ENCODE results near the gene ACTL8. TPM values are rescaled to one million over a fixed set of nuclear protein-coding genes. Genes with fewer than 3 reads are reported as not detected.

Gene ACTL8
- total and polyA plus RNA-seq, 10 donors: not detected

- H3K9me3 ChIP-seq: no peaks in the 10 kb centered on the region
- H3K4me1 ChIP-seq: no peaks in the 10 kb centered on the region
- peaks cover 0 to 67% (median 12%) of the 10 kb centered on the region in 7 donors for H3K27me3 ChIP-seq (replicated peaks in 1 of 7)
- no peak overlapping the region for H3K27ac ChIP-seq
- no peaks in the 10 kb centered on the region for H3K36me3 ChIP-seq
- no peak overlapping the region for H3K4me3 ChIP-seq
- intact Hi-C loops (cut with DNase I; ENCODE audit: low total_unique reads): no loop called here
- no peak for DNase-seq
- TF ChIP-seq POLR2A (IDR thresholded peaks at IDR 0.05): no peak
- TF ChIP-seq CTCF (IDR thresholded peaks at IDR 0.05 in 8 of 11, conservative IDR thresholded peaks at IDR 0.05 in 3 of 11): no peak
These were observed 16.1 kb upstream of the ACTL8 start for GRCh38 chr1:17739050-17739449.

GRCh38 chr1:17741052-17741451 is 14.1 kb upstream of the ACTL8 start:
- WGBS, 5 donors: 77 to 88% (median 84%) methylated on average over 5 of the region's 5 CpGs
- Histone ChIP-seq H3K27me3 (replicated peaks in 1 of 7) (peaks cover 0 to 62% (median 4%) of the 10 kb centered on the region in 7 donors), H3K9me3 (no peaks in the 10 kb centered on the region), H3K27ac (no peak overlapping the region), H3K36me3 (no peaks in the 10 kb centered on the region), H3K4me3 (no peak overlapping the region), H3K4me1 (no peaks in the 10 kb centered on the region)
- no peak for DNase-seq
- intact Hi-C loops (cut with DNase I; ENCODE audit: low total_unique reads): no loop called here
- TF ChIP-seq POLR2A (IDR thresholded peaks at IDR 0.05) (no peak), CTCF (IDR thresholded peaks at IDR 0.05 in 8 of 11, conservative IDR thresholded peaks at IDR 0.05 in 3 of 11) (no peak), POLR2AphosphoS5 (IDR thresholded peaks at IDR 0.05) (no peak)

GRCh38 chr1:17742583-17742982 is 12.6 kb upstream of the ACTL8 start:
- peaks cover 0 to 61% (median 0%) of the 10 kb centered on the region in 7 donors for H3K27me3 ChIP-seq (replicated peaks in 1 of 7)
- DNase-seq: no peak
- H3K9me3 ChIP-seq: peaks cover 0 to 2% (median 0%) of the 10 kb centered on the region in 8 donors
- no peaks in the 10 kb centered on the region for H3K36me3 ChIP-seq
- H3K4me1 ChIP-seq: no peaks in the 10 kb centered on the region
- H3K27ac ChIP-seq: no peak overlapping the region
- intact Hi-C loops (cut with DNase I; ENCODE audit: low total_unique reads): no loop called here
- 40 to 64% (median 55%) methylated on average over 5 of the region's 5 CpGs for WGBS, 5 donors
- H3K4me3 ChIP-seq: no peak overlapping the region
- TF ChIP-seq POLR2AphosphoS5 (IDR thresholded peaks at IDR 0.05): no peak
- TF ChIP-seq CTCF (IDR thresholded peaks at IDR 0.05 in 8 of 11, conservative IDR thresholded peaks at IDR 0.05 in 3 of 11): no peak
- TF ChIP-seq POLR2A (IDR thresholded peaks at IDR 0.05): no peak

GRCh38 chr1:17743008-17743647 is 12.0 kb upstream of the ACTL8 start:
- no peak for TF ChIP-seq CTCF (IDR thresholded peaks at IDR 0.05 in 8 of 11, conservative IDR thresholded peaks at IDR 0.05 in 3 of 11)
- TF ChIP-seq POLR2A (IDR thresholded peaks at IDR 0.05): no peak
- TF ChIP-seq POLR2AphosphoS5 (IDR thresholded peaks at IDR 0.05): no peak
- Histone ChIP-seq H3K27ac (no peak overlapping the region), H3K9me3 (peaks cover 0 to 2% (median 0%) of the 10 kb centered on the region in 8 donors), H3K4me3 (no peak overlapping the region), H3K4me1 (no peaks in the 10 kb centered on the region), H3K27me3 (replicated peaks in 1 of 7) (peaks cover 0 to 65% (median 0%) of the 10 kb centered on the region in 7 donors), H3K36me3 (no peaks in the 10 kb centered on the region)
- no peak for DNase-seq
- intact Hi-C loops (cut with DNase I; ENCODE audit: low total_unique reads): no loop called here
- WGBS, 5 donors: 40 to 50% (median 44%) methylated on average over 10 to 11 of the region's 11 CpGs
